Left lung (tissue), 10 donors: ENCODE measurements around the gene BBX. TPM values are rescaled to one million over a fixed set of nuclear protein-coding genes. Genes with fewer than 3 reads are reported as not detected.

Experiments
- ATAC-seq: fragments of 200-7000 bp; cut with Tn5 transposase; one replicate; pipeline ENCODE4 v1.9.1; 2020; ENCODE audit warnings: moderate library complexity
- DNase-seq, 4 donors: peaks; one replicate each; pipeline ENCODE4 v3.0.0-alpha.2; 2013 to 2020
- H3K27ac ChIP-seq, 2 donors: fragments of 200-600 bp; sonication (generic) in 1 of 2; one replicate each; pipeline versions ENCODE4 v1.5.0 to v1.8.0; 2020 to 2021
- H3K27me3 ChIP-seq, 2 donors: fragments of 200-600 bp; sonication (generic) in 1 of 2; one replicate each; pipeline versions ENCODE4 v1.5.0 to v1.8.0; 2020 to 2021
- H3K36me3 ChIP-seq, 2 donors: fragments of 200-600 bp; sonication (generic) in 1 of 2; one replicate each; pipeline versions ENCODE4 v1.5.0 to v1.8.0; 2020 to 2021
- H3K4me1 ChIP-seq, 2 donors: fragments of 200-600 bp; one replicate each; pipeline ENCODE4 v1.8.0; 2021
- H3K4me3 ChIP-seq, 2 donors: fragments of 200-600 bp; sonication (generic) in 1 of 2; one replicate each; pipeline versions ENCODE4 v1.5.0 to v1.8.0; 2020 to 2021; ENCODE audit warnings: mild to moderate bottlenecking in 1 of 2
- H3K9me3 ChIP-seq, 2 donors: fragments of 200-600 bp; sonication (generic) in 1 of 2; one replicate each; pipeline versions ENCODE4 v1.5.0 to v1.8.0; 2020 to 2021
- intact Hi-C, 2 donors: fragments of 100-400 bp; cut with DNase I; formaldehyde crosslinking; loops; one replicate each; pipeline versions ENCODE4 v1.11.2 to v1.14.2; 2022
- polyA plus RNA-seq, 6 donors: library from polyadenylated mRNA; unstranded; fragments of 120-200 nt; gene quantifications; one replicate each; pipeline ENCODE4 v1.2.1, GENCODE V29; 2013; ENCODE audit not compliant: insufficient read length in 6 of 6
- total RNA-seq, 2 donors: library from RNA; stranded (reverse); fragmentation: NEBNext Ultra II Directional; extraction: Animal tissue kit (Norgen Biotek cat#: 25700); gene quantifications; one replicate each; pipeline ENCODE4 v1.2.1, GENCODE V29; 2021
- TF ChIP-seq, protein P1 (sequence below), 2 donors: fragments of 200-600 bp; sonication (generic) in 1 of 2; IDR thresholded peaks; one replicate each; pipeline versions ENCODE4 v1.5.0 to v1.8.0; 2021; ENCODE audit warnings: antibody characterized with exemption in 2 of 2
- donor health status: DM: no; HTN: yes; CAD: no.
- donor health status: DM: no; HTN: no; CAD: no.

BBX gene
- total and polyA plus RNA-seq, 8 donors = 43.0 to 67.1 (median 53.3) TPM

DNA sequence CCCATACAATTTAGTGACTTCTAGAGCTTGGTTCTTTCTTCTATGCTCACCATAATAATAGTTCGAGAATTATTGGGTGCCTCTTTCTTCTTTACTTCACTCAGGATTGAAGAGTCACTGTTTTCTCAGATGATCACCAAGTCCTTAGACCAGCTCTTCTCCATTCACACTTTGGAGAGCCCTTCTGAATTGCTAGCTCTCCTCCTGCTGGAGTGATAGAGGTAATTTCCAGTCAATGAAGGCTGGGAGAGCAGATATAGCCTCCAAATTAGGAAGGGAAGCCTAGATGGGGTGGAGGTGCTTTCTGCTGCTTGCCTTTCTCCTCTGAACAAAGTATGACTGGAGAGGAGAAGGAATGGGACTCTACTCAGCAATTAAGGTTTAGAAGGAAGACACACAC lies 10.7 kb upstream of the BBX start:
- Histone ChIP-seq H3K27ac (no peak overlapping the region), H3K9me3 (no peaks in the 10 kb centered on the region), H3K4me3 (no peak overlapping the region), H3K27me3 (no peaks in the 10 kb centered on the region), H3K36me3 (no peaks in the 10 kb centered on the region), H3K4me1 (no peaks in the 10 kb centered on the region)
- intact Hi-C loops = no loop called here
- ATAC-seq = no peak
- DNase-seq = no peak
- TF ChIP-seq, protein P1, sequence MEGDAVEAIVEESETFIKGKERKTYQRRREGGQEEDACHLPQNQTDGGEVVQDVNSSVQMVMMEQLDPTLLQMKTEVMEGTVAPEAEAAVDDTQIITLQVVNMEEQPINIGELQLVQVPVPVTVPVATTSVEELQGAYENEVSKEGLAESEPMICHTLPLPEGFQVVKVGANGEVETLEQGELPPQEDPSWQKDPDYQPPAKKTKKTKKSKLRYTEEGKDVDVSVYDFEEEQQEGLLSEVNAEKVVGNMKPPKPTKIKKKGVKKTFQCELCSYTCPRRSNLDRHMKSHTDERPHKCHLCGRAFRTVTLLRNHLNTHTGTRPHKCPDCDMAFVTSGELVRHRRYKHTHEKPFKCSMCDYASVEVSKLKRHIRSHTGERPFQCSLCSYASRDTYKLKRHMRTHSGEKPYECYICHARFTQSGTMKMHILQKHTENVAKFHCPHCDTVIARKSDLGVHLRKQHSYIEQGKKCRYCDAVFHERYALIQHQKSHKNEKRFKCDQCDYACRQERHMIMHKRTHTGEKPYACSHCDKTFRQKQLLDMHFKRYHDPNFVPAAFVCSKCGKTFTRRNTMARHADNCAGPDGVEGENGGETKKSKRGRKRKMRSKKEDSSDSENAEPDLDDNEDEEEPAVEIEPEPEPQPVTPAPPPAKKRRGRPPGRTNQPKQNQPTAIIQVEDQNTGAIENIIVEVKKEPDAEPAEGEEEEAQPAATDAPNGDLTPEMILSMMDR (IDR thresholded peaks at IDR 0.05) = no peak

DNA sequence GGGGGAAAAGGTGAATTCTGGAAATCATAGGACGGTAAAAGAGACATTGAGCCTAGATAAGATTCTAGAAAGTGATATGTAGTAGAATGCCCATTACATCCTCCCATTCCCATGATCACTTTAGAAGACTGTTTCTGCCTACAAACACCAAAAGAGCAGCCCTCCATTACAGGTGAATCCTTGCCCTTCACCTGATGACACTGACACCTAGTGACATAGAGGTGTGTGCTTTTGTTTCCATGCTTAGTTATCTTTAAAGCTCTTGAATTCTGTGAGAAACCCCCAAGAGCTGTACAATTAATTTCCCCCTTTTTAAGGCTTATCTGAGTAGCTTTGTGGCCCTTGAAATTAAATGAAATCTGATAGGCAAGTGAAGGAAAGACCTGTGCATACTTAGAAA lies 8.3 kb upstream of the BBX start:
- intact Hi-C loops = no loop called here
- Histone ChIP-seq H3K27ac (no peak overlapping the region), H3K4me1 (no peaks in the 10 kb centered on the region), H3K4me3 (no peak overlapping the region), H3K9me3 (no peaks in the 10 kb centered on the region), H3K27me3 (no peaks in the 10 kb centered on the region), H3K36me3 (no peaks in the 10 kb centered on the region)
- TF ChIP-seq, protein P1 (IDR thresholded peaks at IDR 0.05) = no peak
- ATAC-seq (no peak), DNase-seq (no peak)

DNA sequence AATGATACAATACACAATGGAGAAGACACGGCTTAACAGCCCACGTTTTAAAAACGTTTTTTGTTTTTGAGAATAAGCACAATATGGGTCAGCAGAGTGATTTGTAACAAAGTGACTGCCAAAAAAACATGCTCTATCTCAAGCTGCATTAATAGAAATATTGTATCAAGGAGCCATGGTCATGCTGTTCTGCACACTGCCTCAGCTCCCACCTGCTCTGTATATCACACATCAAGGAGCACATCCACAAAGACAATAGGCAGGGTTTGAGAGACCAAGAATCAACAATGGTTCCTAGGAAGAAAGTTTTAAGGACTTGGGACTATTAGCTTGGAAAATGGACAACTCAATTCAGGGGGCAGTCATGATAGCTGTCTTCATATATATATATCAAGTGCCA lies 6.3 kb upstream of the BBX start:
- ATAC-seq = no peak
- no peak overlapping the region for H3K27ac ChIP-seq
- no peaks in the 10 kb centered on the region for H3K4me1 ChIP-seq
- no peaks in the 10 kb centered on the region for H3K36me3 ChIP-seq
- DNase-seq = no peak
- H3K4me3 ChIP-seq = no peak overlapping the region
- H3K27me3 ChIP-seq = no peaks in the 10 kb centered on the region
- H3K9me3 ChIP-seq = no peaks in the 10 kb centered on the region
- TF ChIP-seq, protein P1 (IDR thresholded peaks at IDR 0.05) = no peak
- intact Hi-C loops = no loop called here

DNA sequence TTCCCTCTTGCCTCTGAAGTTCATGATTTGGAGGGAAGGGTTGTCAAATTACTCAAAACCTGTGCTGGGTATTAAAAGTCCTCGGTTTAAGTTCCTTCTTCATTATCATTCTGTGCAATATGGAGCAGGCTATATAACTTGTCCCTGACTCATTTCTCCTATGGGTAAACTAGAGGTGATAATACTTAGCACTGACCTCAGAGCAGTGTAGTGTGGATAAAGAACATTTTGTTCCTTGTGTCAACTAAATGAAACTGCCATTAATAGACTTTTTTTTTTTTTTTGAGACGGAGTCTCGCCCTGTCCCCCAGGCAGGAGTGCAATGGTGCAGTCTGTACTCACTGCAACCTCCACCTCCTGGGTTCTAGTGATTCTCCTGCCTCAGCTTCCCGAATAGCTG lies 2.2 kb upstream of the BBX start:
- ATAC-seq (no peak), DNase-seq (no peak)
- no peak overlapping the region for H3K27ac ChIP-seq
- TF ChIP-seq, protein P1 (IDR thresholded peaks at IDR 0.05) = no peak
- intact Hi-C loops = no loop called here
- H3K4me1 ChIP-seq = peaks cover 0 to 5% of the 10 kb centered on the region in 2 donors
- H3K4me3 ChIP-seq = no peak overlapping the region
- H3K36me3 ChIP-seq = no peaks in the 10 kb centered on the region
- H3K9me3 ChIP-seq = no peaks in the 10 kb centered on the region
- no peaks in the 10 kb centered on the region for H3K27me3 ChIP-seq

DNA sequence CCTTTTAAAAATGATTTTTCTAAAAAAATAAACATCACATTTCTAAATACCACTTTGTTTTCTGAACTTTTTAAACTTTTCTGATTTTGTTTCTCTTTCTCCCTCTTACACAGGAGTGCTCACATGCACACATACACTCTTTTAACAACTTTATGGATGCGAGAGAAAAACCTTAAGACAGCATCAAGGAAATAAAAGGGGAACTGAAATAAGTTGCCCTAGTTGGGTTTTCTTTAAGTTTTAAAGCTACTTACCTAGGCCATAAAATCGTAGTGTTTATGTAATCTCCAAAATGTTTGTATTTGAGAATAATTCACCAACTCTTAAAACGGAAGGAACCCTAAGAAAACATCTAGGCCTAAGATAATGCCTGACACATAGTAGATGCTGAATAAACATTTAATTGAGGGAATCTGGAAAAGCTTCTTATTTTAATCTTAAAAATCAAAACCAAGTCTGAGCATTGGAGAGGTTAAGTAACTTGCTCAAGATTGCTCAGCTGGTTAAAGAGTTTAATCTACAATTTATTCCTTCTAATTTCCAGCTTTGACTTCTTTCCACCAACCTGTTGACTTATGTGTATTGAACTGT lies 1.2 kb upstream of the BBX start:
- H3K36me3 ChIP-seq = no peaks in the 10 kb centered on the region
- ATAC-seq (no peak), DNase-seq (no peak)
- intact Hi-C loops = no loop called here
- H3K9me3 ChIP-seq = no peaks in the 10 kb centered on the region
- no peak overlapping the region for H3K27ac ChIP-seq
- TF ChIP-seq, protein P1 (IDR thresholded peaks at IDR 0.05) = no peak
- H3K27me3 ChIP-seq = no peaks in the 10 kb centered on the region
- no peak overlapping the region for H3K4me3 ChIP-seq
- H3K4me1 ChIP-seq = peaks cover 0 to 13% of the 10 kb centered on the region in 2 donors
